SKM-1 treated with dmso at 0.1 percent for 144 hours (cell line): ENCODE data around the gene NCOA1.
"Not testable (repeated sequence)": the region's sequence is repeated elsewhere in the genome, so short reads cannot be mapped to it uniquely, and the experiment has no call there.

Experiments used
- DNase-seq: peaks from one replicate; lab custom pipeline; 2025; ENCODE audit not compliant: unreplicated experiment; lab: John Stamatoyannopoulos, UW

Gene NCOA1

DNA sequence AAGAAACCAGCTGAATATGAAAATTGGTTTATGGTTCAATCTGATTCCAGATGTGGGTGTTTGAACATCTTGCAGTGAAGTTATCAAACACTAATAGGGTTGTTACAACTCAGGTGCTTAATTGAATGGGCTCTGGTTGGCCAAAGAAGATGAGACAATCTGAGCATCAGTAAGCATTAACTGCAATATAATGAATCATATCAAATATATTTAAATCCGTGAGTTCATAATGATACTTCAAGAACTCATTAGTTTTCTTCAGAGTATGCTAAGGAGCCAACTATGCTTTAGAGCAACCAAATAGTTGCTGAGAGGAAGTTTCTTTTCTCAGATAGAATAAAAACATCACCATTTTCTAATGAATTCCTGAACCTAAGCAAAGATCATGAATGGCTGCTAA is 79.2 kb downstream of the NCOA1 start:
- no peak for DNase-seq

GRCh38 chr2:24571828-24572442 is 80.9 kb downstream of the NCOA1 start:
- DNase-seq = no peak

DNA sequence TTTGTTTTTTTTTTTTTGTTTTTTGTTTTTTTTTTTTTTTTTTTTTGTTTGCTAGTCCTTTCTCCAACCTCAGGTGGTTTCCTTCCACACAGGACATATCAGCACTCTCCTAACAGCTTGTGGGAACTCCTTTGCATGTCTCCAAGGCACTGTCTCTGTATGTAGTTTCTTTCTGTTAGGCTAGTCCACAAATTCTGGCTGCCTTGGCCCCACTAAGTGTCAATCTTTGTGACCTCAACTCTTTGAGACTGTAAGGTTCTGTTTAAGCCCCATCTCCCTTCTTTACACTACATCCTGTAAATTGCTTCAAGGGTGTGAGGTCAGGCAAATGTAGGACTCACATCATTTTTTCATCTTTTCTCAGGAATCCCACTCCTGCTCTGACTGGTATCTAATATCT is 85.1 kb downstream of the NCOA1 start:
- DNase-seq = no peak

DNA sequence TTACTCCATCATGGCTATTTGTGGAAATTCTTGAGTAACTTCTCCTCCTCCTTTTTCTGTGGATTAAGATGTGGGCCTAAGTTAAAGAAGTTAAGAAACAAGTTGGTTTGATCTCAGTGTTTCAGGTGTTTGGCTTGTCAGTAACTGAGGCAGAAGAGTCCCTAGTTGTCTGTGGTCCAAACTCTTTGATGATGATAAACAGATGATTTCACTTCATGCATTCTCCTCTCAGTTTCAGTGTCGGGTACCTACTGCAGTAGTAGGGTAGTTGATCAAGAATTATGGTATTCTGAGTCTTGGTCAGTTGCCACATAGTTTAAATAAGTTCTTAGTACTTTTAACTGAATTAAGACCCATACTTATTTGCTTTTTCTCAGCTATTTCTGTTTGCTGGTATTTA is 85.6 kb downstream of the NCOA1 start:
- DNase-seq = no peak

DNA sequence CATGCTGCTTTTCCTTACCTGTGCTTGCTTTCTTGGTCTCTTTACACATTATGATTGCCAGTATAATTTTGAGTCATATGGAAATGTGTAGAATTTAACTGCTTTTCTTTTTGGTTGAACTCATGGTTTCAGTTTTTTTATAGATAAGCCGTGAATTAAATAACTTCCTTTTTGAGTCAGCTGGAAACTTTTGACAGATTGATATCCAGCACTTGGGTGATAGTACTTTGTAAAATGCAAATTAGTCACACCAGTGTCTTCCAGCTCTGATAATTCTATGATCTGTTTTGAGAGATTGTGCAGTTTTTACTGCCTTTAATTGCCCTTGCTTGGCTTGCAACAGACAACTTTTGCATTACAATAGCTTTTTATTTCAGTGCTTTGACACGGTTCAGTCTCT is 86.4 kb downstream of the NCOA1 start:
- no peak for DNase-seq

DNA sequence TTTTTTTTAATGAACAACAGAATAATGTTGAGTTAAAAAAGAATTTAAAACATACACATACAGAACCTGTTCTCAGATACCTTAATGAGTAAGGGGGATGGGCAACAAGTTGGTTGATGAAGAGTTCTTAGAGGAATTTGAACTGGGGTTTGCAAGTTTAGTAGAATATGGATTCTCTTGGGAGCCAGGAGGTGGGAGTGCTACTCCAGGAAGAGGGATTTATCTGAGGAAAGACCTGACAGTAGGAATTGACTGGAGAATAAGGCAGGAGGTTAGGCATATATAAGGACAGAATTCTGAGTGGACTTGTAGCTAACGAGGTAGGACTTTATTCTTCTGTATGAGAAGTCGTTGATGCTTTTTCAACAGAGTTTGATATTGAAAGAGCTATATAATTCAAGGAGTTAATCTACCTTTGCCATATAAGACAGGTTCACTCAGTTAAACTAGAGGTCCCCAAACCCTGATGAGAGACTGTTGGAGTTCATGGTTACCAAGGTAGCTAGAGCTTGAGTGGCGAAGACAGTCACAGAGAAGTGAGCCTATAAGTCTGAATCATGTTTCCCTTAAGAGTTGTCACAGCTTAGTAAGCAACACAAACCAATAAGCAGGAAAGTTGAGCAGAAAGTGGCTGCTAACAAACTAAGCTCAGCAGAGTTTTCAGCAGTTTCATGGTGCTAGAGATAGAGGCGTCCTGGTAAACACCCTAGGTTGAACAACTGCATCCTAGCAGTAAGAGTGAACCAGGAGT is 88.2 kb downstream of the NCOA1 start:
- no peak for DNase-seq

DNA sequence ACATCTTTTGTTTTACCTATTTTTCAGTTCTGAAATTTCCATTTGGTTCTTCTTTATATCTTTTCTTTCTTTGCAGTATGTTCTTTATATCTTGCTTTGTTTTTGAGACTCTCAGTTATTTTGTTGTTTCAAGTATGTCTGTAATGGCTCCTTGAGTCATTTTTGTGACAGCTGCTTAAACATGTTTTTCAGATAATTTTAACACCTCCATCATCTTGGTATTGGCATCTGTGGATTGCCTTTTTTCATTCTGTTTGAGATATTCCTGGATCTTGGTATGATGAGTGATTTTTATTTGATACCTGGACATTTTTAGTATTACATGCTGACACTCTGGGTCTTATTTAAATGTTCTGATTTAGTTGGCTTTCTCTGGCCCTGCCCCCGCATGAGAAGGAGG is 89.5 kb downstream of the NCOA1 start:
- DNase-seq = no peak

- DNase-seq = peak; percentile 3
These were observed 90.9 kb downstream of the NCOA1 start for GRCh38 chr2:24581971-24582370.

- no peak for DNase-seq
These were observed 95.9 kb downstream of the NCOA1 start for GRCh38 chr2:24586955-24587354.

DNA sequence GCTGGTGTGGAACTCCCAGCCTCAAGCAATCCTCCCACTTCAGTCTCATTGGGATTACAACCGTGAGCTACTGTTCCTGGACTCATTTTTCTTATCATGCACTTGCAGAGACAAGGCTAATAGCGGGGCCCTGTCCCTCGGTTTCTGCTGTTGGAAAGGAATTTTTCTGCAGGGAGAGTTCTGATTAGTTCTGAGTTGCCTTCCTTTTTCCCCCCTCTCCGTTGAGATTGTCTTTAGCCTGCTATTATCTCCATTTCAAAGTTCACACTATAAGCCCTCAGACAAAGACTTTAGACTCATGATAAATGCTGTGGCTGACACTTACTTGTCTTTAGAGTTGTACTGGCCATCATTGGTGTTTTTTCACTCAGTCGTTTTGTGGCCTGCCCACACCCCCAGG is 97.2 kb downstream of the NCOA1 start:
- DNase-seq = no peak

DNA sequence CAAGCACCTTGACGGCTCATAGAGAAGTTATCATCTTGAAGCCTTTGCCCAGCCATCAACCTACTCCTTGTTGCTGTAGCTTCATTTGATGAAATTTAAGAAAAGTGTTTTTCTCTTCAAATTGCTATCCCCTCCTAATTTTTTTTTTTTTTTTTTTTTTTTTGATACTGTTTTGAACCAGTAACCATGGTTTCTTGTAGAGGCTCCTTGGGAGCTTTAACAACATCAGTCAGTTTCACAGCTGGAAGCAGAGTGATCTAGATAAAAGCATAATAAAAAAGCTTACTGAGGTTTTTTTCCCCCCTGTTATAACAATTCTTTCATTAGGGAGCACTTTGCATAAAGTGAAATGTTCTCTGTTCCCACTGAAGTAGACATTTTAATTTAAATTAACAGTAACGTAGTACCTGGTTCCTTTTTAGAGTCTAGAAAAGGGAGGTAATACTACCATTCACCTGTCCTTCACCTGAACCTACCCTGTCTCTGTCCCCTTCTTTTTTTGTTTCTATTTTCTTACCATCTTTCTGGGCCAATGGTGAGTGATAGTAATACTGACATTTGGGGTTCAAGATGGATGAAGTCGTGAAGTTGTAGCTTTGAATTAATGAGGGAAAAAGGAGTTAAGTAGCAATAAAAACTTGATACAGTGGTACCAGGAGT is 101.5 kb downstream of the NCOA1 start:
- DNase-seq = no peak

DNA sequence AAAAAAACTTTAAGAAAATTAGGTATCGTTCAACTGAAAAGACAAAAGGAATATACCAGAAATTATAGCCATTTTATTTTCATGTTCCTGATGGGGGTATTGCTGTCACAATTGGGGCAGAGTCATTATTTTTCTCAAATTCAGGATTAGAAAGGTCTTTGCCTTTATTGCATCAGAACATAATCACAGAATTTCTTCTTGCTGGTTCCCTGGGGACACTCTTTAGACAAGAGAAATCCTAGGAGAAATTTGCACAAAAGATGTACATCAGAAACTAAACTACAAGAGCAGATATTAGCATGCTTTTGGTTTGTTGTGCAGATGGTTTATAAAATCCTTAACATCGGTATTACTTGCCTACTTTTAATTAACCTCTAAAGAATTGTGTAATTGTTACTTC is 103.2 kb downstream of the NCOA1 start:
- no peak for DNase-seq

DNA sequence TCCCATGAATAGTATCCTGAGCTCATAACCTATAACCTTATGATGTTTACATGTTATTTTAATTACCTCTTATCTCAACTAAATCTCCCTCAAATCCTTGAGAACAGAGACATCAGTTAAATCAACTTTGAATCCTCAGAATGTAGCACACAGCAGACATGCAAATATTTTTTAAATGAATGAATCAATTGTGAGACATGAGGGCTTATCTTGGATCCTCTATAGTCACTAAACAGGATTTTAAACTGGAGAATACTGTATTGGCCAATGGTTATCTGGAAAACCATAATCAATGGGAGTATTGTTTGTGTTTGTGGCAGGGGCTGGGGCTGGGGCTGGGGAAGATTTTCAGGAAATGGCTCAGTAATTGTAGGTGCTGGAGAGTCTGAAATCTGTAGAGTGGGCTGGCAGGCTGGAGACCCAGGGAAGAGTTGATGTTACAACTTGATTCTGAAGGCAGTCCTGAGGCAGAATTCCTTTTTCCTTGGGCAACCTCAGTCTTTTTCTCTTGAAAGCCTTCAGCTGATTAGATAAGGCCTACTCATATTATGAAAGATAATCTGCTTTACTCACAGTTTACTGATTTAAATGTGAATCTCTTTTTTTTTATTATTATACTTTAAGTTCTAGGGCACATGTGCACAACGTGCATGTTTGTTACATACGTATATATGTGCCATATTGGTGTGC is 106.3 kb downstream of the NCOA1 start:
- DNase-seq = no peak

- not testable (repeated sequence) for DNase-seq
These were observed 109.1 kb downstream of the NCOA1 start for GRCh38 chr2:24600140-24600539.

DNA sequence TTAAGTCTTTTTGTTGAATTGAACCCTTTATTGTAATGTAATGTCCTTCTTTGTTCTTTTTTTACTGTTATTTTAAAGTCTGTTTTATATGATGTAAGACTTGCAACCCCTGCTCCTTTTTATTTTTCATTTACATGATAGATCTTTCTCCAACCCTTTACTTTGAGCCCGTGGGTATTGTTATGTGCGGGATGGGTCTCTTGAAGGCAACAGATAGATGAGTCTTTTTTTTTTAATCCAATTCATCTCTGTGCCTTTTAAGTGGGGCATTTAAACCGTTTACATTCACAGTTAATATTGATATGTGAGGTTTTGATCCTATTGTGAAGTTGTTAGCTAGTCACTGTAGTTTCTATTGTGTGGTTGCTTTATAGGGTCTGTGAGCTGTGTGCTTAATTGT is 120.6 kb downstream of the NCOA1 start:
- no peak for DNase-seq

- peak; percentile 34 for DNase-seq
These were observed 122.2 kb downstream of the NCOA1 start for GRCh38 chr2:24613154-24613814.

DNA sequence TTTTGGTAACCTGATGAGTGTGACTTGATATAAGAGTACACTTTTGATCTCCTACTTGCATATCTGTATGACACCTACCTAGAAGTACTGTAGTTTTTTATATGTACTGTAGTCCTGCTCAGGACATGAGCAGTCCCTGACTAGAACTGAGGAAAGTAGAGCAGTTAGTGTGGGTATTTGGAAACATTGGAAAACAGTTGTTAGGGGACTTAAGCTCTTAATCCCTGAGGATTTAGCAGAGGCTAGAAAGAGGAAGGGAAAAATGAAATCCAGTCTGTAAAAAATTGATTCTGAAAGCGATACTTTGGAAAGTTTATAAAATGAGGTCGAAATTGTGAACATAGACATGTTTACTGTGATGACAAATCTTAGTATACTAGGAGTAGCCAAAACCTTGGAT is 125.6 kb downstream of the NCOA1 start:
- DNase-seq = no peak

DNA sequence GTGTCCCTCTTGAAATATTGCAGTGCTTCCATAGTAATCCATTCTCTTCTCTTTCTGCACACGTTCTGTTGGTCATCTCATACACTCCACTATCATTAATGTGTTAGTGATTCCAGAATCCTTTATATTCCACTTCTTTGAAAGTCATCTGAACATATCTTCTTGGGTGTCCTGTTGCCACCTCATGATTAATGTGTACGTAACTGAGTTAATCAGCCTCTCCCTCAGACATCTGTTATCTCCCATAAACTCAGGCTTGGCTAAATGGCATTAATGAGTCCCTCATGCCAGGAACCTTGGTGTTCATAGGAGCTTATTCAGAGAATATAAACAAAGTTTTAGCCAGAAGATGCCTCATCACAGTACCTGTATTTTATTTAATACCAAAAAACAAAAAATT is 126.4 kb downstream of the NCOA1 start:
- no peak for DNase-seq

DNA sequence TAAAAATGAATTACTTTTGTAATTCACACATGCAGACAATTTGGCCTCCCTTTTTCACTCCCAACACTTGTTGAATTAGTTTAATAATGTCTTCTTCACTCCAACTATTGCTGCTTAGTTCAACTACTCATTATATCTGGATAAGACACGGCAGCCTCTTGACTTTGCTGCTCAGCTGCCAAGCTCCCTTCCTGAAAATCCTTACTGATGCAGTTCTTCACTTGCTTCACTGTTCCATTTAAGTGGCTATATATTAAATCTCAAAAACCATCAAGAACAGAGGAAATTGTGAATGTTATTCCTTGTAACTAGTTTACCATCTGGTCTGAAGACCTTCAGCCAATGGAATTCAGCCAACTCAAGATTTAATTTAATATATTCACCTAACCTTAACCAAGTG is 127.1 kb downstream of the NCOA1 start:
- no peak for DNase-seq

- DNase-seq = no peak
These were observed 127.6 kb downstream of the NCOA1 start for GRCh38 chr2:24618680-24619079.

- no peak for DNase-seq
These were observed 129.9 kb downstream of the NCOA1 start for GRCh38 chr2:24620936-24621335.
